GM12872 (cell line): Measurements from ENCODE around the gene RNF175.

Source experiments
- TF ChIP-seq, protein P1 (sequence below): IDR thresholded peaks from 3 replicates; pipeline ENCODE4 v1.5.1; 2011; ENCODE audit warnings: low read depth, mild to moderate bottlenecking, low read length, moderate library complexity; ENCODE audit not compliant: insufficient read depth

The RNF175 gene

DNA sequence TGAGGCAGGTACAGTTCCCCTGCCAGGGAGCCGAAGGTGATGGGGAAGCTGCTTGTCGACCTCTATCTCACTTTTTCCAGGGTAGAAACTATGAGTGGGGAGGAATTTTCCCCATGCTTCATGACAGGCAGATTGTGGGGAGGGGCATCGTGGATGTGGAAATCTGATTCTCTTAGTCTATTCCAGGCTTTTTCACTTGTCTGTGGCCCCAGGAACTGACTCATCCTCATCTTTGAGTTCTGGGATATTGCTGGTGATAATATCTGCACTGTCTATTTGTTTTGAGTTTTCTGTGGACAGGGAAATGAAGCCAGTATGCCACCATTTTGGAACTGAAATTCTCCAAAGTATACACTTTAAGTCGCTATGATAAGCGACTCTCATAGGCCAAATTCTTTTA, 83.3 kb downstream of the RNF175 start:
- TF ChIP-seq, protein P1, sequence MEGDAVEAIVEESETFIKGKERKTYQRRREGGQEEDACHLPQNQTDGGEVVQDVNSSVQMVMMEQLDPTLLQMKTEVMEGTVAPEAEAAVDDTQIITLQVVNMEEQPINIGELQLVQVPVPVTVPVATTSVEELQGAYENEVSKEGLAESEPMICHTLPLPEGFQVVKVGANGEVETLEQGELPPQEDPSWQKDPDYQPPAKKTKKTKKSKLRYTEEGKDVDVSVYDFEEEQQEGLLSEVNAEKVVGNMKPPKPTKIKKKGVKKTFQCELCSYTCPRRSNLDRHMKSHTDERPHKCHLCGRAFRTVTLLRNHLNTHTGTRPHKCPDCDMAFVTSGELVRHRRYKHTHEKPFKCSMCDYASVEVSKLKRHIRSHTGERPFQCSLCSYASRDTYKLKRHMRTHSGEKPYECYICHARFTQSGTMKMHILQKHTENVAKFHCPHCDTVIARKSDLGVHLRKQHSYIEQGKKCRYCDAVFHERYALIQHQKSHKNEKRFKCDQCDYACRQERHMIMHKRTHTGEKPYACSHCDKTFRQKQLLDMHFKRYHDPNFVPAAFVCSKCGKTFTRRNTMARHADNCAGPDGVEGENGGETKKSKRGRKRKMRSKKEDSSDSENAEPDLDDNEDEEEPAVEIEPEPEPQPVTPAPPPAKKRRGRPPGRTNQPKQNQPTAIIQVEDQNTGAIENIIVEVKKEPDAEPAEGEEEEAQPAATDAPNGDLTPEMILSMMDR = no peak

- TF ChIP-seq, protein P1 = no peak
Measured at GRCh38 chr4:153669838-153670237, 90.0 kb downstream of the RNF175 start.

DNA sequence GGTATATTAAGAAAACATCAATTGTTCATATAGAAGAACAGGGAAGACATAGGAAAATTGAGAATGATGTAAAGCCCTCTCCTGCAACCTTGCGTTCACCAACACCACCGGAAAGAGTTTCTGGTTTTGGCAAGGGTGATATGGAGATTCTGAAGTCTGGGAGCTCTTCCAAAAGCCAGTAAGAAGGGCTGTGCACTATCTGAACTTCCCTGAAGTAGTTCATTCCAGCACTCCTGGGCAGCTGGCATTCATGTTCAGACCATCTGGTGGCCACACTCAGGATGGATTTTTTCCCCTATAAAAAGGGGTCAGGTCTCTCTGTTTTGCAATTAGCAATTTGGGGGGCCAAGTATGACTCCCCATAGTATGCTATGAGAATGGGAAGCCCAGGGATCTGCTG, 91.2 kb downstream of the RNF175 start:
- TF ChIP-seq, protein P1 = no peak

DNA sequence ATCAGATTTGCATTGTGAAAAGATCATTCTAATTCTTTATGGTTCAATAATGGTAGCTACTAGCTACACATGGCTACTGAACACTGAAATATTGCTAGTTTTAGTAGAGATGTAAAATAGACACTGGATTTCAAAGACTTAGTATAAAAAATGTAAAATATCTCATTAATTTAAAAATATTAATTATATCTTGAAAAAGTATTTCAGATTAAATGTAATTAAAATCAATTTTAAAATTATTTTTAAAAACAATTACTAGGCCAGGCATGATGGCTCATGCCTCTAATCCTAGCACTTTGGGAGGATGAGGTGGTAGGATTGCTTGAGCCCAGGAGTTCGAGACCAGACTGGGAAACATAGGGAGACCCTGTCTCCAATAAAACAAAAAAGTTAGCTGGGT, 96.2 kb downstream of the RNF175 start:
- TF ChIP-seq, protein P1 = no peak

DNA sequence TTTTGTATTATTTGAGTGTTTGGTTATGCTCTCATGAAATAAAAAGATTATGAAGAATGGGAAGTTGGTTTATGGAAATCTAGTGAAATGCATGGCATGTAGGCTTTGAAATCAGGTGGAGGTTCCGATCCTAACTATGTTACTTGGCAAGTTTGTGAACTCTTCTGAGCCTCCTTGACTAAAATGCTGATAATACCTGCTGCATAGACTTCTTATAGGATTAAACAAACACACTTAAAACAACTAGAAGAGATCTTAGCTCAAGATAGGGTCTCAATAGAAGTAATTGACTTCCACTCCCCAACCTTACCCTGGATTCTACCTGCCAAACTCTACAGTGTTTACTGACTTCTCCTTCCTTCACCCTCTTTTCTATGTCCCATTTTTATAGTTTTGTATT, 97.9 kb downstream of the RNF175 start:
- TF ChIP-seq, protein P1 = no peak

- TF ChIP-seq, protein P1 = no peak
Measured at GRCh38 chr4:153661215-153661822, 98.5 kb downstream of the RNF175 start.
